HG02678 (cell line): ENCODE results near the gene ANO2.

ENCODE experiments used
- ATAC-seq: cut with Tn5 transposase; IDR thresholded peaks from one replicate; pipeline ENCODE4 v1.9.1; 2021; ENCODE audit warnings: mild to moderate bottlenecking, moderate library complexity; ENCODE audit not compliant: unreplicated experiment

ANO2 gene

DNA sequence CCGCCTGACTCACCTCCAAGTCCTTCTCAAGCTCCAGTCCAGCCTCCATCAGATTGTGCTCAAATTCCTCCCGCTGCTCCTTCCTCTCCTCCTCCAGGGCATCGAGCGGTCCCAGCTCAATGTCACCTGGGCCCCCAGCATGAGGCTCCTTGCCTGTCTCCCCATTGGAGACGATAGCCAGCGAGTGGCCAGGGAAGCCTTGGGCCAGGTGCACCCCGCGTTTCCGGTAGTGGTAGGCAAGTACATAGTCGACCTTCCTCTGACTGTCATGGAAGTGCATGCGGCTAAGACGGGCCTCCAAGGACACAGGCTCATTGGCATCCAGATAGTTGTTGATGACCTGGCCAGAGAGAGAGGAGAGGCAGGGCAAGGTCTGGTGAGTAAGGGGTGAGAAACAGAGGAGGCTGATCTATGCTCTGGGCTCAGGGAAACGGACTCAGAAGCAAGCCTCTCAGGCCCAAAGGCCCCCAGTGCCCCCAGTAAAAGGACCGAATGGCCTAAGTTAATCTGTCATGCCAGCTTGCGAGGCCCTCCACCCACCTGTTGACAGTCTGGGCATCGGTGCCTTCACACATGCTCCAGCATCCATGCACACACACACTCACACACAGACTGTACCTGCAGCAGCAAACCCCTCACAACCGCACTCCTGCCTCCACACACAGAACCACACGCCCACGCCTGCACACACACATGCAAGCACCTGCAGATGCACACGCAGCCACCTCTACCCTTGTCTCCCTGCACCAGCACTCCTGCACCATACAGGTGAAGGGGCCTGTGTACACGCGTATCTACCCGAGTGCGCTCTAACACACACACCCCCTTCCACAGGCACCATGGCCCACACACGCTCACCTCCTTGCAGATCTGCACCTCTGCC lies 23.8 kb downstream of the ANO2 start:
- no peak for ATAC-seq

DNA sequence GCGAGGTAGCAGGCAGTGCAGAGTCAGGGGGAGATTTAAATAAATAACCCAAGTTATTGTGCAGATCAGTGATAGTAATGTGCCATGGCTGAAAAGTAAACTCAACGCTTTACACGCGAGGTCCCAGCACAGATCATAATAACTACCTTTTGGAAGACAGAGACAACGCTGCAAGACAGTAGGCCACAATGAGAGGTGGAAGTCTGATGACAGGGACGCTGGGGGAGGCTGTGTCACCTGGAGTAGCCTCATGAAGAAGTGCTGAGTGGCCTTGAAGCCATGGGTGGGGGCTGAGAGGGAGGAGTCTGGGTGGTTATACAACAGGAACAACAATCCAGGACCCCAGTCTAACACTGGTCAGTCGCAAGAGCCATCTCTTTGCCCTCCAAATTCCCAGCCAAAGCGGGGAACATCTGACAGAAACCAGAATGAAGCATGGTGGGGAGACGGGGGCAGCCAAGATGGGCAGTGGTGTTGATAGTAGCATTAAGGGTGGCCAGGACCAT lies 28.2 kb downstream of the ANO2 start:
- ATAC-seq: no peak

DNA sequence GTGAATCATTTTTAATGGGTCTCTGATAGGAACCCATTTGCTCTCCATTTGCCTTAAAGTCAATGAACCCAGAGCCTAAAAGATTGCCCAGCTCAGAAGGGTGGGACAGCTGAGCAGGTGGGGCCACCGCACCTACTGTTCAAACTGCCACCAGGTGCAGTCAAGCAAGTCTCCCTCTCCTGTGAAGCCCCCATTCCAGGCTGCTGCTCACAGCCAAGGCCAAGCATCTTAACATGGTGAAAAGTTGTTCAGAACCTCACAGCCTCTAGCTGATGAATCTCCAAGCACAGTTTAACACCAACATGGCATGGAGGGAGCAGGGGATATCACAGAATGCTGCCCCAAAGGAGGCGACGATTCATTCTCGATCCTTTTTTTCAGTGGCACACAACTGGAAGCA lies 29.5 kb downstream of the ANO2 start:
- no peak for ATAC-seq

DNA sequence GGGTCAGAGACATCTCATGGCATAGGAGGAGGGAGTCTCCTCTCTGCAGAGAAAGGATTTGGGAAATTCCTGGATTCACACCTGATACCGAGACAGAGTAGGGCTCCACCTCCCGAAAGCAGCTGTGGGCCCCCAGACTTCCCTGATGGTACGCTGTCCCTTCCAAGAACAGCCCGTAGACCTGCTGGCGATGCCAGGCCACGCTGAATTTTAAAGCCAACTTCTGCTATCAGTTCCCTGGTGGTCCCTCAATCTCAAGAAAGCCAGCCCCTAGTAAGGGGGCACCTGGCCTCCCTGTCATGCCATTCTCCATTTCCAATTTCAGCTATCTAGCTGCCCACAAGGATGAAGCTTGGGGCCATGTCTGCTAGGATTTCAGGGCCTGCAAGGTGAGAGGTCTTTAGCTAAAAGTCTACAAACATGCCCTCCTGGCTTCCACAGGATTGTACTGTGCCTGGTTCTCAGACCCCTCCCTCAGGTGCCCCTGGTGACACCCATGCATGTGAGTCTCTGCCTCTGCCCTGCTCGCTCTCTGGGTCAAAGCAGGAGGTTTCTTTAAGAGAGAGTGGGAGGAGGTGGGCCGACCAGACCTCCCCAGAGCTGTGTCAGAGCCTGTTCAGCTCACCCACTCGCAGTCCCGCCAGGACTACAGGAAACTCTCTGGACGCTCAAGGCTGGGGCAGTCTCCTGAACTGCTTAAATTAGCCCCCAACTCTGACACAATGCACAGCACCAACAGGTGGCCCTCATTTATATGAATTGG lies 30.5 kb downstream of the ANO2 start:
- no peak for ATAC-seq

DNA sequence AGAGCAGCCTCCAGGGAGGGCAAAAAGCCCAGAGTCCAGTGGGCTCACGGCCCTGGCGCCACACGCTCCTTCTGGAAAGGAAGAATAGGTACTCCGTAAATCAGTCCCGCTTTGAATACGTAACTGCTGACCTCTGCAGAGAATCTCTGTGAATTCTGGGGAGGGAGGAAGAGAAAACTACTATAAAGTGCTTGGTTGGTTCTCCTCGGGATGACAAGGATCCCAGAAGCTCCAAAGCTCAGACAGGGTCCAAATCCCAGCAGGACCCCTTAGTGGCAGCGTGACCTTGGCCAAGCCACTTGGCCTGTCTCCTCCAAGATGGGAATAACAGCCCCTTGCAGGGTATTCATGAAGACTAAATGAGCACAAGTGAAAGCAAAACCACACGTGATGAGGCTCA lies 31.7 kb downstream of the ANO2 start:
- ATAC-seq: no peak

DNA sequence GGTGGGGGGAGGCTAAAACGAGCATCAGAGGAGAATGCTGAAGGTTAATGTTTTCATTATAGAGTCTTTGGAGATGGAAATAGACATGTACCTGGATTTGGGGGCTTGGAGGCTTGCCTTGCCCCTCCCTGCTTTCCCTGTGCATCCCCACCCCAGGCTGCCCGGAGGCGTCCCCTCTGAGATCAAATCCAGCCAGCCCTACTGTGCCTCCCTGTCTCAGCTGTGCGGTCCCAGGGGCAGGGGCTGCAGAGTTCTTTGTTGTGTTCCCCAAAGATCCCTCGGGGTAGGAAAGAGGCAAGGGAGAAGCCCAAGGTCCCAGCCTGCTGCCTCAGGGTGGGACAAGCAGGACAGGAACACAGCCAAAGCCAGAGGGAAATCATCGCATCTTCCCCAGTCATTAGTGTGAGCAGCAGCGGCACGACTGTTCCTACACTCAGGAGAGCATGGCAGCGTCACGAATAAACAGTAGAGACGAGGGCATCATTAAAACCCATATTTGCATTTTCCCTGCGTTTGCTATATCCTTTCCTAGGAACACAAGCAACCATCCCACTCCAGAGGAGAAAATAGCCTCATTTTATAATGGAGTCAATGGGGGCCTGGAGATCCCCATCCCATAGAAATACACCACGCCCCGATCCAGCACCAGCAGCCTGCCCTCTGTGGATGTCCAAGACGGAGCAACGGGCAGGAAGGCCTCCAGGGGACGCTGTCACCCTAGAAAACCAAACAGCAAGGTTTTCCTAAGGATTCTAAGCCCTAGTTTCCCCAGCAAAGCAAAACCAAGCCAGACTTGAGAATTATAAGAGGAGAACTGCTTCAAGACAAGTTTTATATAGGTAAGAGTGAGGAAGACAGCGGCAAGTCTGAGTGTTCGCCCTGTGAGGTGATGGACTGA lies 32.4 kb downstream of the ANO2 start:
- ATAC-seq: no peak

DNA sequence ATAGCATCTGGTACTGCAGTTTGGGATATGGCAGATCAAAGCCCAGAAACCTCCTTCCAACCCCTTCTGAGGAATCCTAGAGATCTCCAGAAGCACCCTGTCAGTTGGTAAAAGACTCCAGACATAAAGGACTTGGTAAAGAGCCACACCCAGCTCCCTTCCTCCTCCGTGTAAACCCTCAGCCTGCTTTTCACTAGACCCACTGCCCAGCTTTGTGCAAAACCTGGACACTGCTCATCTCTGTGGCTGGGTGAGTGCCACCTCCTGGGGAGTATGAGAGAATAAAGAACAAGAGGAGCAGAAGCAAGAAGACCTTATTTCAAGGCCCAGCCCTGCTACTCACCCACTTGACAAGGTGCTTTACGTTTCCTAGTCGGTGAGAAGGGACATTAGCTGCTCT lies 33.0 kb downstream of the ANO2 start:
- no peak for ATAC-seq

DNA sequence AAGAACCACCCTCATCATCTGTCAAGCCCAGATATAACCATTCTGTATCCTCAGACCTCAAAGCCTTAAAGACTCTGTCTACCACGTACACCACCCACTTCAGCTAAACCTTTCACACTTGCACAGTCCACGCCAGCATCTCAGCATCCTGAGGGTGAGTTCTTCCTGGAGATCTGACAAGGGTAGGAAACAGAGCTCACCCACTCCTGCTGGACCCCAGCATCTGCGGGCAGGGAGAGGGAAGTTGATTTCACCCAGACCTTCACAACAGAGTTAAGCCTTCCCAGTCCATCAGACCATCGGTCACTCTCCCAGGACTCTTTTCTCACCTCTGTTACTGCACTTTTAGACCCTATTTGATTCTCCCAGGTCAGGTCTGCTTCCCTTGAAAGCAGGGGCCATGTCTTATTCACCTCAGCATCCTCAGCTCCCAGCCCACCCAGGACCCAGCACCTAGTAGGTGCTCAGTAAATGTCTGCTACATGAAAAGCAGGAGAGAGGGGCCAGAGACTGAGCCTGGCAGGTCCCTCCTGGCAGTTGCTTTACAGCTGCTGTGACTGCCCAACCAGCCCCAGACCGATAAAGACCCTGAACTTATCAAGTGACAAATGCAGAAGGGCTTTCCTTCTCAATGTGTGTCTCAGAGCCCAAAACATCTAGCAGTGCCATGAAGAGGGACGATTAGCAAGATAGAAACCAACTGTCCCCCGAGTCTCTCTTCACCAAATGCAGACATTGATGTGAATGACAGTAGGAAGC lies 34.1 kb downstream of the ANO2 start:
- no peak for ATAC-seq

DNA sequence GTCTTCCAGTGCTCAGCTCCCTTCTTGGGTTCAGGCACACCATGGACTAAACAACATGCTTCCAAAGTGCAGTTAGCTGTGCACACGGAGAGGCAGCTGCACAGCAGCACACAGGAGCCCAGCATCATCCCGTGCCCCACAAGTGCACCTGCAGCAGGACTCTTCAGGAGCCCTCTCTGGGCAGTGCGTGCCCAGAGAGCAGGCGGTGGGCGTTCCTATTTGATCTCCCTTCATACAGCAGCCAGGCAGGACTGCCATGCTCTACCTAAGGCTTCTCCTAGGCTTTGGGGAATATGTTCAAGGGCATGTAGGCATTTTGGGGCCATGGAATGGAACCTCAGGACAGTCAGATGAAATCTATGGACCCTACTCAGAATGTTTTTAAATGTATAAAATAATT lies 35.5 kb downstream of the ANO2 start:
- ATAC-seq: no peak

DNA sequence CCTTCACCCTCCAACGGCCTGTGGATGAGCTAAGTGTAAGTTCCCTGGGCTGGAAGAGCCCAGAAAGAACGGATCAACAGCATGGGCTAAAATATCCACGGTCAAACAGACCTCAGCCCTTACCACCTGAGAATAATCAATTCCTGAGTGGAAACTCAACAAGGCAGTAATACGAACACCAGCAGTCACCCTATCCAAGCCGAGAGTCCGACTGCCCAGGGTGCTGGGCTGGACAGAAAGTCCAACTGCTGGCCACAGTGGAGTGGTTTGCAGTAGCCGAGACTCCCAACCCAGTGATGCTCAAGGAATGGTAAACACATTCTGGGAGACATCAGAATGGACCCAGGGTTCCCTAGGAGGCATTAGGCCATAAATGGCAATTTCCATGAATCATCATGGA lies 36.8 kb downstream of the ANO2 start:
- no peak for ATAC-seq

DNA sequence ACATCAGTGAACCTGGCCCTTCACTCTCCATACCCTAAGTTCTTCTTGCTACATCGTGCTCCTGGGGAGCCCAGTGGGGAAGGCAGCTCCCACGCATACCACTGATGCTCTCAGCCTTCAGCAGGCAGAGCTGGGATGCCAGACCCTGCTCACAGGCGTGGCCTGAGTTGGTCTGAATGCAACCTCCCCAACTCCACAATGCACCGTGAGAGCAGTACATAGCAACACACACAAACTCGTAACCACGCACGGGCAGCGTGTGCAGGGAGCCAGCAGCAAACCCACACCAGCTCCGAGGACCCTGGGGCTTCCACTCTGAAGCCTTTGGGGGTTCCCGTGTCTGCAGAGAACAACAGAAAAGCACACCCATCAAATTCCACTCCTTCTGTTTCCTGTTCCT lies 37.3 kb downstream of the ANO2 start:
- no peak for ATAC-seq

DNA sequence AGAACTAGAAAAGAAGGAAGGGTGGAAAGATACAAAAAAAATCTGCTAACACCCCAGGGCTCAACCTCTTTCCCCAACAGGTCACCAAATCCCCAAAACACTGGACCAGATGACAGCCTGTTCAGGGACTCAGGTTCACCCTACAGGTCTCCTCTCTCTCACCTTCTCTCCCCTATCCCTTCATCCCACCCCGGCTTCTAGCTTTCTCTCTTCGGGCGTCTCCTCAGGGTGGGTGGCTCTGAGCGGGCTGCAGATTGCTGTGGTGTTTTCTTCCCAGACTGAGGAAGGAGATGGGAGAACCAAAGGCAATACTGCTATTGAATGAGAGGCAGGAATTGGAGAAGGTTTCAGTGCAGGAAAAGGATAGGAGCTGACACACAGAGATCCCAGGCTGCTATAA lies 39.3 kb downstream of the ANO2 start:
- ATAC-seq: no peak

DNA sequence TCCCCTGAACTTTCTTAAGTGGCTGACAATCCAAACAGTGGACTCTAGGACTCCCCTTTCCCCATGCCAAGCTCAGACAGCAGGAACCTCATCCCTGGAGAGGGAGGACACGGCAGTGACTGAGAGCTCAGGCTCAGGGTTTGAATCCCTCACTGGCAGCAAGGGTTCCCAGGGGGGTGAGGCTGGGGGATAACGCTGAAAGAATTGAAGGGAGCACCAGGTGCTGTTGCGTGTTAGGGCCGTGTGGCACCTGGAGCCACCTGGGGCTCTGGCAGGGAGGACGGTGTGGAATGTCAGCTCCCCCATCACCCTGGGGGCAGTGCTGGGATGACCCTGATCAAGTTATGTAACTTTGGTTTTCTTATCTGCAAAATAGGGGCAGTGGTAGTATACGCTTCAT lies 40.1 kb downstream of the ANO2 start:
- ATAC-seq: no peak

DNA sequence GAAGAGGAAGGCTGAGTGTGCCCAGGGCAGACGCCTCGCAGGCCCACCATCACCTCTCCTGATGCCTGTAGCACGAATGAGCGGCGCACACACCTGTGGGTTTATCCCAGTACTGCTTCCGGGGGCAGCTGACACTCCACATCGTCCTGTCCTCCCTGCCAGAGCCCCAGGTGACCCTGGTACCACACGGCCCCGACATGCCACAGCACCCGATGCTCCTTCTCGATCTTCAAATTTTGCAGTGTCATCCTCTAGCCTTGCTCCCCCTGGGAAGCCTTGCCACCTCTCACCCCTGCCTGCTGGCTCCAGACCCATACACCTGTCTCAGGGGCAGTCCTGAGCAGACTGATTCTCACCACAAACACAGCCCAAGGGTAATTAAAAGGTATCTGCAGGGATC lies 40.6 kb downstream of the ANO2 start:
- no peak for ATAC-seq

DNA sequence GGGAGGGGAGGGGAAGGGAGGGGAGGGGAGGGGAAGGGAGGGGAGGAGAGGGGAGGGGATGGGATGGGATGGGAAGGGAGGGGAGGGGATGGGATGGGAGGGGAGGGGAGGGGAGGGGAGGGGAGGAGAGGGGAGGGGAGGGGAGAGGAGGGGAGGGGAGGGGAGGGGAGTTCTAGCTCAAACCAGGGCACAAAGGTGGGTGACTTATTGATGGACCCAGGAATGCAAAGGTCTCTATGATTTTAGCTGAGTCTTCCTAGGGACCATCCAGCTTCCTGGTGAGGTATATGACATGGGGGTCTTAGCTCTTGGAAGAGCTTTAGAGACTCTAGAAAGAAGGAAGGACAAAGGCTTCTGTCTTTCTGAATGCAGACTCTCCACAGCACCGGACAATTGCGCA lies 42.3 kb downstream of the ANO2 start:
- no peak for ATAC-seq

DNA sequence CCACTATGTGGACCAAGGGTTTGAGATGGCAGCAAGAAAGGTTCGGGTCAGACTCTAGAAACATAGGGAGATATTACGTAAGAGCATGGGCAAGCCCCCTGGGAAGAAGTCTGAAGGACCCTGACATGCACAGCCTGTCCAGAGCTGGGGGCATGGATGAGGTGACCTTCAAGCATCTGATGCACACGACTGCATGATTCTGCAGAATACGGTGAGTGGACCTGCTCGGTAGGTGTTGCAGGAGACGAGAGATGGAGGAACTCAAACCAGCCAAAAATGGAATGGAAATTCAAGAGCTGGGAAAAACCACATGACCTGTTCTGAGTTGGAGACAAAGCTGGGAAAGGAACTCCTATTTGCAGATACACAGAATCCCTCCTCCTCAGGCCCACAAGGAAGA lies 43.6 kb downstream of the ANO2 start:
- no peak for ATAC-seq

DNA sequence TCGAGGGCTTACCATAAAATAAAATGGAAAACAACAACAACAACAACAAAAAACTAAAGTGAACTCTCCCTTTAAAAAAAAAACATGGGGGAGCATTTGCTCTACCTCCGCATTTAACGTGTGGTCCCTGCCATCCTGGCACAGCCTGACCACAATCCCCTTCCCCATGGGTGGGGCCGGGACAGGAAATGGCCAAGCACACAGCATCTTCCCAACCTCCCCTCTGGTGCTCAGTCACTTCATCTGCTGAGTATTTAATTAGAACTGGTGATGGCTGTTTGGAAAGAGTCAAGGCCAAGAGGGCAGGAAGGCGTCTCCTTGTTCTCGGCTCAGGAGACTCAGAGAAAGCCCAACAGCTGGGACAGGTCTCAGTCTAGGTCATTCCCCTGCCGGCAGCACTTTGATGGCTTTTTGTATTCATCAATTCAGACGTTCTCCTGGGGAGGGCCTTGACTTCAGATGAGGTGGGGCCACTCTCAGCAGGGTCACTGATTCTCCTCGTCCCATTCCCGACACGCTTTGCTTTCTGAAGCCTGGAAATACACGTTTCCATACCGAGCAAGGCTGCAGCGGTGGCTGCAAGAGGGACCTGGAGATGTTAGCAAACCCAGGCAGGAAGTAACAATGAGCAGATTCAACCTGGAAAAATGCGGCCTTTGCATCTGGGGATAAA lies 44.4 kb downstream of the ANO2 start:
- ATAC-seq: no peak

DNA sequence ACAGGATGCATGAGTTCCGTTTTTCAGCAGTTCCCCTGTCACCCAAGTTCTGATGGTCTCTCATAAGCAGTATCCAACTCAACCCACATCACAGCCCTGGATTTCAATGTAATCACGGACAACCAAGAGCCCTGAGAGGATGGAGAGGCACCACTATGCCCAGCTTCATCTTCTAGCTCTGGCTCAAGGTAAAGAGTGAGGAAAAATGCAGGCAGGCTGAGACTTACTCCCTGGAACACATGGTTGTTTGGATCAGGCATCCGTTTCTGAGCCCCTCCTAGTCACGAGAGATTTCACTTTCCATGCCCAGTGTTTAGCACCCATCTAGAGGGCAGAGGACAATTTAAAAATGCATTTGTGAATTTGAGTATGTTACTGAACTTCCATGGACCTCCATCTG lies 45.0 kb downstream of the ANO2 start:
- ATAC-seq: no peak

DNA sequence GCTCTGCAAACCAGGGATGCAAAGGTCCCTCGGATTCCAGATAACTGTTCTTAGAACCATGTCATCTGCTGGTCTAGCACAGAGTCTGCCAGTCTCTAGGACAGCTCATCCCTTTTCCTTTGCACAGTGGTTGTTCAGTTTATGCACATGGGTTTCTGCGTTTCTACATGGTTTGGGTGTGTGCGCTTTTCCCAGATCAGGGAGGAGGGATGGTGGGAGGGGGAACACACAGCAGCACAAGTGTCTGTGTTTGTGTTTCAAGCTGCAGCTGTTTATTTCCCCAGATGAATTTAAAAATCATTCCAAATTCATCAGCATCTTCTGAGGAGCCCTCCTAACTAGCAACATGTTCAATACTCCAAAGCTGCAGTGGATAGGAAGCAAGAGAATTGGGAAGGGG lies 45.4 kb downstream of the ANO2 start:
- no peak for ATAC-seq

DNA sequence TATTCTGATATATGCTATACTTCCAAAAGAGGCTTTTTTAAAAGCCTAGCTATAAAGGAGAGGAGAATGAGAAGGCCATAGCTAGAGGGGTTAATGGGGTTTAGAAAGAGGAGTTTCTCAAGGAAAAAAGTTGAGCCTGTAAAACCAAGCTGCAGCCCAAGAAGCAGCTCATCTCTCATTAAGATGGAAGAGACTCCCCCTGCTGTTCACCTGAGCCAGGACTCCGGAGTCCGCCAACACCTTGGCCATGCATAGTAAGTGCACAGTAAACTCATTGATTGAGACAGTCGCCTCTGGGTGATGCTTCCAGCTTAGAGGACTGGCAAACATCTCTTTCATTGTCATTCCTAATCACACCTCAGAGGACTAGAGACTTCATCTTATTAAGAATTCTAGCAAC lies 46.2 kb downstream of the ANO2 start:
- no peak for ATAC-seq
